Suprapubic skin (tissue), 4 donors: Measurements from ENCODE around the gene RNF121.
"Not testable (repeated sequence)": the region's sequence is repeated elsewhere in the genome, so short reads cannot be mapped to it uniquely, and the experiment has no call there.

Source experiments
- CTCF ChIP-seq, 2 donors: fragments of 200-600 bp in 1 of 2; fragments of 450-650 bp in 1 of 2; sonication (generic) in 1 of 2; IDR thresholded peaks; one replicate each; pipeline ENCODE4 v1.5.1; 2016 to 2019; ENCODE audit warnings: antibody characterized with exemption in 2 of 2, mild to moderate bottlenecking in 1 of 2, moderate library complexity in 1 of 2
- EP300 ChIP-seq: sonication (generic); formaldehyde crosslinking; IDR thresholded peaks from one replicate; pipeline ENCODE4 v1.6.1; 2017; ENCODE audit warnings: antibody characterized with exemption
- POLR2A ChIP-seq, 2 donors: fragments of 450-650 bp; IDR thresholded peaks; one replicate each; pipeline ENCODE4 v1.6.1; 2017; ENCODE audit warnings: antibody characterized with exemption in 2 of 2, mild to moderate bottlenecking in 2 of 2, moderate library complexity in 2 of 2
- POLR2AphosphoS5 ChIP-seq, 3 donors: sonication (generic); formaldehyde crosslinking; IDR thresholded peaks; one replicate each; pipeline ENCODE4 v1.6.1; 2017; ENCODE audit warnings: antibody characterized with exemption in 3 of 3

DNA sequence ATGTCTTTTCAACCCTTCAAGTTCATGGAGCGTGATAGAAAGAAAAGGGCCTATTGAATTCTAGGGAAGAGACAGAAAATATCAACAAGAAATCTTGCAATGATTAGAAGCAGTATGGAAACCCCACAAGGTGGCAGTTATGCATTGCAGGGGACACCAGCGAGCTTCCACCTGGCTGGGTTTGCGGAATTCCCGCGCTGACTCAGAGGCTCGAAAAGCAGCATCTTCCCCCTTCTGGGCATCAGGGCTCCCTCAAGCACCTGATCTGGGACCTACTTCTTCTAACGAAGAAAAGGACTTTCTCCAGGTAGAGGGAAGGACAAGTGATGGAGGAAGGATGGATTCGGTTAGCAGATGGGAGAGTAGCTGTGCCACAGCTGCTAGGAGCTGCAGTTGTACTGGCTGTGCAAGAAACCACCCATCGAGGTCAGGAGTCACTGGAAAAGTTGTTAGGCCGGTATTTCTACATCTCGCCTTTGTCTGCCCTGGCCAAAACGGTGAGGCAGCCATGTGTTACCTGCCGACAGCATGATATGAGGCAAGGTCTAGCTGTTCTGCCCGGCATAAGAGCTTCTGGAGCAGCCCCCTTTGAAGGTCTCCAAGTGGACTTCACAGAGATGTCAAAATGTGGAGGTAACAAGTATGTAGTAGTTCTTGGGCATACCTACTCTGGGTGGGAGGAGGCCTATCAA, 39.5 kb upstream of the RNF121 start:
- TF ChIP-seq CTCF (IDR thresholded peaks at IDR 0.05); POLR2A (IDR thresholded peaks at IDR 0.05); EP300; POLR2AphosphoS5 (IDR thresholded peaks at IDR 0.05): not testable (repeated sequence)
